Posterior cingulate gyrus (tissue), 11 donors: ENCODE measurements around the gene CHST9.

Experiments used
- DNase-seq, 10 donors: peaks; one replicate each; pipeline versions ENCODE4 v3.0.0 to v3.0.0-alpha.2; 2020 to 2021; ENCODE audit warnings: mixed read lengths in 3 of 10
- intact Hi-C: fragments of 100-400 bp; cut with DNase I; formaldehyde crosslinking; loops from one replicate; pipeline ENCODE4 v1.15.1; 2023

The CHST9 gene

DNA sequence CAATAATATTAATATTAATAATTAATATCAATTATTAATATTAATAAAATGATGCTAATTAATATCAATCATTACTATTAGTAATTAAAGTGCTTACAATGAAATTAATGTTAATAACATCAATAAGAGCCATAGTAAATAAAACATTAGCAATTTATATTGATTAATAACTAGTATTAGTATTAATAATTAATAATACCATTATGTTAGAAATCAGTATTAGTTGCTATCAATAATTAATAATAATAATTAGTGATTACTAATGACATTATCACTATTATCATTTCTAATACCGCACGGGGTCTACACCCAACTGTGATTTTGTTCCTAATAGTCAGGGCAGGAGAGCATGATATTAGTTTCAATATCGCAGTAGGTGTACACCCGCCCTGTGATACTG lies 296.8 kb downstream of the CHST9 start:
- intact Hi-C loops = no loop called here

DNA sequence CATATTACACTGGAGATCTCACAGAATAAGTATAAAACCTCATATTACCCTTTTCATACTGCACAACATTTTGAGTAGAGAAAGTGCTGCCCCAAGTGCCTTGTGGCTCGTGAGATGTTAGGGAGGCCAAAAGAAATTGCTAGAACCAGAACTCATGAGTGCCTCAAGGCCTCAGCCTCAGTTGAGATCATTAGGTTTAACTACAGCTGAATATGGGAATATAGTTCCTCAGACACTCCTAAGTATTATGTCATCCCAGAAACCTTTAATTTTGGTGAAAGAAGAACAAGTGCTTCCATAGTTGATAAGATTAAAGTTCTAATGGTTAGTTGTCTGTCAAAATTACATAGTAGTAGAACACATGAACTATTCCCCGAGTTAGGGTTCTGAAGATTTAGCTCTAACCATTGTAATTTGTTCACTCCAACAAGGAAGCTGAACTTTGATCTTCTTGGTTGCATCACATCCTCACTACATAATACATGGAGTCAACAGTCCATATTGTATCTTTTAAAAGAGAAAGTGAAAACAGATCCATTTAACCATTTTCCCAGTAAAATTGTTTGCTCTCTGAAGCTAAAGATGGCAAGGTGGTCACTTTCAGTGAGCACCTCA lies 310.0 kb downstream of the CHST9 start:
- intact Hi-C loops = no loop called here
- no peak for DNase-seq

More for the DNA sequence above, 296.8 kb downstream of the CHST9 start:
- no peak for DNase-seq

DNA sequence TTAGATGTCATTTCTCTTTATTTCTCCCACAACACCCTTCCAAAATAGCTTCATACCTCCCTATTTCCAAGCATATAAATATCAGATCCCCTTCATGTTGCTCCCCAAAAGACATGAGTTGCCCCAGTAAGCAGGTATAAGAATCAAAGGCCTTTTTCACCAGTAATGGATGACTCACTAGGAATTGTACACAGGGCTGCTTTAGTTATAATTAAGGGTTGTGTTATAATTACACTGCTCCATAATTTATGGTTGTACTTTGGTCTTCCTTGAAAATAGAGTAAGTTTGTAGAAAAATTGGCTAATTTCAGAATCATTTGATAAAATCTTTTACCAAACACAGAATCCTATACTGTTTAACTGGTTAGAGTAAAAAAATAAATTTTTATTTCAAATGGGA lies 310.8 kb downstream of the CHST9 start:
- DNase-seq = no peak
- intact Hi-C loops = no loop called here

GRCh38 chr18:26869640-26870039 lies 315.5 kb downstream of the CHST9 start:
- intact Hi-C loops = loop anchor here (5.0 kb wide), 1 partner anchor 38 kb away; no protein-coding TSS in a partner anchor
- DNase-seq = no peak

DNA sequence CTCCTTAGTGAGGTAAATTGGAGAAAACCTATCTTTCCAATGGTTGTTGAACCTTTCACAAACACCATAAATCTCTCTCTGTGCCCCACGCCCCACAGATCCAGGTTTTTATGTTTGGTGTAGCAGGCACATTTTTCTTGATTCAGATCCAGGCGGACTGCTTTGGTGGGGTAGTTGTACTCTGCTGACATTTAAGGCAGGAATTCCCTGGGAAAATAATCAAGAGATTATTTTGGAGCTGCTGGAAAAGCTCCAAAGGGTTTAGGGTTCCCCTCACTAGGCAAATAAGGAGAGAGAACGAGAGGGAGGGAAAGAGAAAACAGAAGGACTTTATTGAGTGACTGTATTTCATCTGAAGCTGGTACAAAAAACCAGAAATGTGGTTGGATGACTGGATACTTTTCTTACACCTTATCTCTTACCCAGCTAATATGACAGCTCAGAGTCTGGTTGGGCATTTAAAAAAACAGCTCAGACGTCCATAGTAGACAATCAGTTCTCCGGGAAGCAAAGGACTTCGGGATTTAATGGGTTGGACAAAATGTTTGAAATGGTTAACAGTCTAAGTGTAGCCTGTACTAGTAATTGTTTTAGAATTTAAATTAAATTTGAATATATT lies 316.0 kb downstream of the CHST9 start:
- intact Hi-C loops = loop anchor here (5.0 kb wide), 1 partner anchor 38 kb away; no protein-coding TSS in a partner anchor

GRCh38 chr18:26867471-26867870 lies 317.6 kb downstream of the CHST9 start:
- peak in 2 of 10 donors; percentile 4 to 18 for DNase-seq
- intact Hi-C loops = loop anchor here (5.0 kb wide), 1 partner anchor 40 kb away; no protein-coding TSS in a partner anchor

More for the DNA sequence above, 316.0 kb downstream of the CHST9 start:
- DNase-seq = no peak

DNA sequence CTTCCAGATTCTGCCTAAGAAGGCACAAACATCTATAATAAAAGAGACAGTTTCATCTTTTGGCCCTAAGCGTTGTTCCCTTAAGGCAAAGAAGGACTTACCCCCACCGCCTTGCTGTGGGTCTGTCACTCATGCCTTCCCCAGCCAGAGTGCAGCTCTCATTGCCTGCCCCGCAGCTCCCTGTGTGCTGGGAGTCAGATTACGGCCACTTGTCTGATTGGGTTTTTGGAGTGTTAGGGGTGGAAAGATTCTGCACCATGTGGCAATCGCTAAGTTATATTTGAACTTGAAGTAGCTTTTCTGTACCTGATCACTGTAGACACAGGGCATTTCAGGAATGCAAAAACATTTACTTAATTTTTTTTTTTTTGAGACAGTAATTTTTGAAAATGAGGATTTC lies 319.6 kb downstream of the CHST9 start, which contains the start of gene AQP4:
Gene AQP4, minus strand, starts transcription at position 151 of the 400 bp plus-strand sequence. Its CDS starts 18 bp downstream, at position 133.
- DNase-seq = peak in 4 of 10 donors; percentile 11 to 75 (median 57)
- intact Hi-C loops = loop anchor here (5.0 kb wide), 1 partner anchor 42 kb away; no protein-coding TSS in a partner anchor

DNA sequence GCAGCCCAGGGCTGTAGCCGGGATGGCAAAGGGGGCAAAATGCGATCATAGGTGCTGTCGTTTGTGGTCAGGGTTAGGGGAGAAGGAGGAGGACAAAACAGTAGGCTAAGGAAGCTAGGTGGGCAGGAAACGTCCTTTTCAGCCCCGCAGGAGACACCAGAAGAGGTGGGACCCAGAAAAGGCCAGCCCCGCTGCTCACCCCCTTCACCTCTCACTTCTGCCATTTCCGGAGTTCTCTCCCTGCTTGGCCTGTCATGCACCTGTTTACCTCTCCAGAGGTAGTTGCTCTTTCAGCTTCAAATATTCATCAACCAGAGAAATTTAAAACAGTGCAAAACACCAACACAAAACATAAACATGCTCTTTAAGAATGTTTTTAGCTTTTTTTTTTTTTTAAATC lies 320.4 kb downstream of the CHST9 start:
- no peak for DNase-seq
- intact Hi-C loops = loop anchor here (5.0 kb wide), 1 partner anchor 43 kb away; no protein-coding TSS in a partner anchor

- DNase-seq = peak in 4 of 10 donors; percentile 14 to 75 (median 46)
- intact Hi-C loops = no loop called here
These were observed 321.1 kb downstream of the CHST9 start for GRCh38 chr18:26863921-26864497.

DNA sequence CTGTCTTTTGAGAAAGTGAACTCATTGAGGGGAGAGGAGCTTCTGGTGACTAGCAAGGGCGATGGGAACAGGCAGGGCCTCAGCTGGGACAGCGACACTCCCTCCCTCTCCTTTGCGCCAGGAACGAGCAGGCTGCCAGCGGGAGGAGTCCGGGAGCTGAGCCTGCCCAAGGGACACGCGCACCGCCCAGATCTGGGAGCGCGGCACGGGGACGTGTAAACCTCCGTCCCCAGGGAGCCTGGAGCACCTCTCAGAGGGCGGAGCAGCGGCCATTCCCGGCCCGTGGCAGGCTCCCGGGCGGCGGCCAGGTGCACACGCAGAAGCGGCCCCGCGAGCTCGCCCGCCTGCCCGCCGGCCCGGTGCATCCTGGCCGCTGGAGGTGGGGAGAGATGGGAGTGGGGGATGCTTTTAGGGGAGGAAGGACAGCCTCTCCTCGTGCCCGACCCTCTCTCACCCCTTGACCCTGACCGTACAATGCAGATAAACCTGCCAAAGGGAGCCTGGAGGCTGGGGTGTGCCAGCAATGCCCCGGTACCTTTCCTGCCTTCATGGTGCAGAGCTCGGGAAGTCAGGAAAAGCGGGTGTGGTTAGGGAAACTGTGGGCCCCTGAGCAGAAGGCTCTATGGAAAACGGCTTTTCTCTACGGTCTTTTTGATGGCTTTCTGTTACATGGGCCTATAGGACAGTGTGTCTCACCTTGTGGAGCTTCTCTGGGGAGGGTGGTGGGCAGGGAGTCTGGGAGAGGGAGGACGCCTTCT lies 321.8 kb downstream of the CHST9 start:
- intact Hi-C loops = no loop called here
- DNase-seq = peak; percentile 44 to 98 (median 82)

DNA sequence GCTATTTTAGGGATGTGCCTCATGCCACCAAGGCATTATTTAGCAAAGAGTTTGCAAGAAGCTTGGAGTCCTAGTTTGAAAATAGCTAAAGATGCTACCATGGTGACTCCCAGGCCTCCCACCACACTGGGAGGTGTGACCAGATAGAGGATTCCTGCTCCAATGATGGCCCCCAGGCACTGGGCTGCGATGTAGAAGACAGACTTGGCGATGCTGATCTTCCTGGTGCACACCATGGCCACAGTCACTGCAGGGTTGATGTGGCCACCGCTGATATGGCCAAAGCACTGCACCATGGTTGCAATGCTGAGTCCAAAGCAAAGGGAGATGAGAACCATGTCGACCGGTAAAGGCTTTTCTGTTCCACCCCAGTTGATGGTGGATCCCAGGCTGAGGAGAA lies 323.0 kb downstream of the CHST9 start:
- DNase-seq = peak in 3 of 10 donors; percentile 15 to 77 (median 68)
- intact Hi-C loops = no loop called here
